GM19463 (cell line): ENCODE measurements around the gene SOCS2.

ENCODE experiments used
- ATAC-seq: cut with Tn5 transposase; IDR thresholded peaks from one replicate; pipeline ENCODE4 v1.9.1; 2021; ENCODE audit warnings: mild to moderate bottlenecking, moderate library complexity; ENCODE audit not compliant: unreplicated experiment

Gene SOCS2

DNA sequence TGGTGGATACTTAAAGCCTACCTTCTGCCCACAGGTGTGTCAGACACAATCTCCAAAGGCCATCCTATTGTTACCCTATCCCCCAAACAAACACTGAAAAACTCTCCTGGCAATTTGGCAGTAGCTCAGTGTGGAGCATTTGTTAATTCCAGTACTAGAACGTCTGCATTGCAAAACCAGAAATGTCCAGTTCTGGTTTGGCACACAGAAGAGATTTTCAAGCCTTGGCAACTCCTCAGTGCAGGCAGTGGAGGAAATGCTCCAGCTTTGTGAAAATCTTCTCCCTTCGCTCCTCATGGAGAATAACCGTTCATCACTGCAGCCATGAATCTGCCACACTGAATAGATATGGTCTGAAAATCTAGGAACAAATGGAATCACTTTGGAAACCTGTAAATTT lies 5.3 kb upstream of the SOCS2 start:
- ATAC-seq: no peak

- ATAC-seq: no peak
These were observed 4.4 kb upstream of the SOCS2 start for GRCh38 chr12:93568091-93568490.

DNA sequence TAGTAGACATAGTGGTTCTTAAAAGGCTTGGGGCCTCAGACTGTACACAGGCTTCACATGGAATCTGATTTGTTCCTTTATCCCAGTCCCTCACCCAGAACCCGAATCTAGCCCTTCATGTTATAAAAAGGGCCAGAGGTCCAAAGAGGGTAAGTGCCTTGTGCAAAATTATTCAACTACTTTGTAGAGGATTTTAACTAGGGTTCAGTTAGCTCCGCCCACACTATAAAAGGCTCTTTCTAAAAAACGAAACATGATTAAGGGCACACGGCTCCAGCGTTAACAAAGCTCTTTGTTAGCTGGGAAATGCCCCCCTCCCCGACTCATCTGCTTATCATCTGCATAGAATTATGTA lies 3.2 kb upstream of the SOCS2 start:
- no peak for ATAC-seq

GRCh38 chr12:93569656-93570551 lies 2.6 kb upstream of the SOCS2 start:
- peak; percentile 40 for ATAC-seq

DNA sequence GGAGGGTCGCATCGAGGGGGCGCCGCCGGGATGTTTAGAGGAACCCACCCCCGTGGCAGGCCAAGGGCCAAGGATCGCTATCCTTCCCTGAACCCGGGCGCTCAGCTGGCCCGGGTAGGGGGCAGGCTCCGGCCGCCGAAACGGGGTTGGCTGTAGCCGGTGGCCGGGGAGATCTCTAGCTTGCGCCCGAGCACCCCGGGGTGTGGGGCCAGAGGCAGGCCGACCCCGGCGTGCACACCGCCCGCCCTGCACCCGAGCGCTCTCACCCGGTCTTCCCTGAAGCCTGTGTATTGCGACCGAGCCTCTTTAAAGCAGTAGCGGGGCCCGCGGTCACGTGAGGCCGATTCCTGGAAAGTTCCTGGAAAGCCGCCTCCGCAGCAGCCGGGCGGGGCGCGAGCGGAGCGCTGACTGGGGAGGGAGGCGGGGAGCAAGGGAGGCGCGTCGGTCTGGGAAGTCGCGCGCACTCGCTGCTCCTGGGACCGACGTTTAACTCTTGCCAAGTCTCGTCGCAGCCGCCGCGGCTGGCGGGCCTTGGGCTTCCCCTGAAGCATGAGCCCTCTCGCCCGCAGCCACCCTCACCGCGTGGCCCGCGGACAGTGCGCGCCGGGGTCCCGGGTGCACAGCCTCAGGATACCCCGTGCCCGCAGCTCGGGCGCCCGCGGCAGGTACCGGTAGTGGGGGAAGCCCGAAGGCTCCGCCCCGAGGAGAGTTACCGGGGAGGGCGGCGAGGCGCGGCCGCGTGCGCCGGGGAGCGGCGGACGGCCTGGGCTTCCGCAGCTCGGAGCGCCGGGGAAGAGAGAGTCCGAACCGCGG lies 1.7 kb upstream of the SOCS2 start:
- peak; percentile 40 for ATAC-seq

DNA sequence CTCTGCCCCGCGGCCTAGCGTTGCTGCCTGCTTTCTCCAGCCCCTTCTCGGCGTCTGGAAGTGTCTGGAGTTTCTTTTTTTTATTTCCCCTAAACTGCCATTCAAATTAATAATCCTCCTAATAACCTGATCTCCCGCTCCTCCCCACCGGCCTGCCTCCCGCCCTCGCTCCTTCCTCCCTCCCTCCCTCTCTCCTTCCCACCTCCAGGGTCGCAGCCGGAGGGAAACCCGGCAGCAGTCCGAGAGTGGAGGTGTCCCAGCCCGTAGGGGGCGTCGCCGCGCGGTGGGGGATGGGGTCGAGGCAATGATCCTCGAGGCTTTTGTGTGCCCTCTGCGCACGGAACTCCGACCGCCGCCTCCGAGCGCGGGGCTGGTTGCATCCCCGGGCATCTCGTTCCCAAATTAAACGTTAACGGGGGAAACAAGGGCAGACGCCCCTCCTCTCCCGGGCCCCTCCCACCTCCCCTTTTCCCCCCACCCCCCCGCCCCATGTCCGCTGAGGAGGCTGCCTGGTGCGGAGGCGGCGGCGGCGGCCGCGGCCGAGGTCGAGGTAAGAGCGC lies 1.0 kb upstream of the SOCS2 start:
- no peak for ATAC-seq

GRCh38 chr12:93572712-93573551 lies 457 bp downstream of the SOCS2 start:
- no peak for ATAC-seq

GRCh38 chr12:93573552-93574223 lies 1.2 kb downstream of the SOCS2 start:
- no peak for ATAC-seq

DNA sequence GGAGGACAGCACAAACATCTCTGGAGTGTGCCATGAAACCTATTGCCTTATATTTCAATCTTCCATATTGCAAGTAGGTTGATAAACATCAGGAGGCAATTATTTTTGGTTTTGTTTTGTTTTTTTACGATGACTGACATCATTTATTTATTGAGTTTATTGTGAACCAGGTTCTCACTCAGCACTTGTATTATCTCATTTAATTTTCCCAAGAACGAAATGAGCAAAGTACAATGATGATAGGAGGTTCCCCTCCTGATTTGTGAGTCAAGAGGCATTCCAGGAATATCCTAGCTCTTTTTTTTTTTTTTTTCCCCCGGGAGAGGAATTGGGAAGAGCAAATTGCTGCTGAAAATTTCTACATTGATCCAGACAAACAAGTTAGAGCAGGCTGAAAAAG lies 4.7 kb downstream of the SOCS2 start:
- ATAC-seq: no peak

DNA sequence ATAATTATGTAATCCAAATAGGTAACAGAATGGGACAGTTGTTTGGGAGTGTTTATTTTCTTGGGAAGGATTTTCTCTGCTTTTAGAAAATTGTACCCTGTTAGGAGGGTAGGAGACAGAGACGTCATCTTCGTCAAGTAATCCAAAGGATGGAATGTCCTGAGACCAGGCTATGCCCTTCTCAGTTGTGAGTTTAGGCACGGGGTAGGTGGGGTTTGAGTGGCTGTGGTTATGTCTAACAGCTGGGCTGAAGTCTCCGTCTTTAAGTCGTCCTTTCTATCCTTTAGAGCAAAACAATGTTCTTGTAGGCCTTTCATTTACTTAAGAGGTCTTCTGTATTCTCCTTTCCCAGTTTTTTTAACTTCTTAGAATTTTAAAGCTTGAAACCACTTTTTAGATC lies 5.7 kb downstream of the SOCS2 start:
- ATAC-seq: no peak

DNA sequence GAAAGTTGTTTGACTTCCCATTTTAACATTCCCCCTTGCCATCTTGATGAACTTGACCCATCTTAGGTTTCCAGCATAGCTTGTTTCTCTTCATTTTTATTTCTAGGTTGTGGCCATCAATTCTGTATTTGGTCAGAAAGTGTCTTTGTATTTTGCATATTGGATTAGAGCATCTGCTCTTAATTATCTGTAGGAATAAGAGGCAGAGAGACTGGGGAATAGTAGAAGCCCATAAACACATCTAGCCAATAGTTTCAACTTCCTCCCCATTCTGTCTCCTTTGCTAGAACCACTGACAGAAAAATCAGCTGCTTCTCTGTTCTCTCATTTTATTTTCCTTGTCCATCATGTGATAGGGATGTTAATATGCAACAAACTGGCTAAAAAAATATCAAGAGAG lies 8.2 kb downstream of the SOCS2 start:
- ATAC-seq: no peak

DNA sequence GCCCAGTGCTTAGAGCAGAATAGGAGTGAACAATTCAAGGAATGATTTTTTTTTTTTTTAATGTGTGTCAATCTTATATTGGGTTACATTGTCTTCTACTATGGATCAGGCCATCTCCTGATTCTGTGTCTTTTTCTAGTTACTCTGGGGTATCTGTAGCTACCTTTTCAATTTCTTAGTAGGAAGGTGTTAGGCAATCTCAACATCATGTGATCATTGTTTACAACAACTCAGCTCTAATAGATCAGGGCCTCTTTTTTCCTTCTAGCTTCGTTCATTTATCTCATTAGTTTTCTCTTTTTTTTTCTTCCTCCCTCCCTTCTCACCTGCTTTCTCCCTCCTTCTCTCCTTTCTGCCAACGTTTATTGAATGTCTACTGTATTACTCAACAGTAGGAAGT lies 8.9 kb downstream of the SOCS2 start:
- ATAC-seq: no peak

DNA sequence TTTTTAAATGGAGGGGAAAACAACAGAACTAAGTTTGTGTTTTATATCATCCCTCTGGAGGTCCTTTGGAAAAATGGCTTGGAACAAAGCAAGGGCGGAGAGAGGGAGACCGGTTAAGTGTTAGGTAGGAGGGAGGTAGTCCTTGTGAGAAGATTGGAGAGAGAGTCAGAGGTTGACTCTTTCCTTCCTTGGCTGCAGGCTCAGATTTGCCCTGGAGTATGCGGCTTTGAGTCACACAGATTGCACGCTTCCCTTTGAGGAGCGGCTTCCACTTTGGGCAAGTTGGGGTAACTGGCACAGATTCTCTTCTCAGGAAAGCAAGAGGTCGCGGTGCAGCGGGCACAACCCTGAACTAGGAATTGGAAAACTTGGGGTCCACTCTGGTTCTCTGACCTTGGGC lies 9.9 kb downstream of the SOCS2 start:
- ATAC-seq: no peak

DNA sequence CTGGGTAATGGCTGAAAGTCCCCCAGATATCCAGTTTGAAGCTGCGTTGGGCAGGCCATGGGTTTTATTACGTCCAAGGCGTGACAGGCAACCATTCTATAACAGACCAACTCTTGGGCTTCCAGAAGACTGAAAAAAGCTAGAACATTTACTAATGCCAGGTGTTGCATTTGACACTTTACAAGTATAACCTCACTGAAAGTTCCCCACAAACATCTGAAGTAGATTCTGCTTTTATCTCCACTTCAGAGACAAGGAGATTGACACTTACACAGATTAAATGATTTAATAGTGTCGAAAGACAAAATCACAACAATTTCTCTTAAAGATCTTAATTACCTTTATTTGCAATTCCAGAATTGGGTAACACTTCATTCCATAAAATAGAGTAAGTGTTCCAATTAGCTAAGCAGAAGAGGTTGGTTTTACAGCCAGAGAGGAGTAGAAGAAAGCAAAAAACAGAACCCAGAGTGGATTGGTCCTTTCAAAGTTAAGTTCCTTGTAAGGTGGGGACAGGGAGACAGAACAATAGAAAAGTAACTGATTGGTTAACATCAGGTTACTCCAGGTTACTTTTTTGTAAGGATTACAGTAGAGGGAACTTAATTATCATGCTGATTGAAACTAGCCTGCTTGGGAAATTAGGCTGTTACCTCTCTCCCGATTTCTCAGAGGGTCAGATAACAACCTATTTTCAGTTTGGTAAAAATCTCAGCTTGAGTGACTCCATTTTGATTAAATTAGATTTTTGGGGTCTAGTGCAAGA lies 11.3 kb downstream of the SOCS2 start:
- ATAC-seq: no peak

DNA sequence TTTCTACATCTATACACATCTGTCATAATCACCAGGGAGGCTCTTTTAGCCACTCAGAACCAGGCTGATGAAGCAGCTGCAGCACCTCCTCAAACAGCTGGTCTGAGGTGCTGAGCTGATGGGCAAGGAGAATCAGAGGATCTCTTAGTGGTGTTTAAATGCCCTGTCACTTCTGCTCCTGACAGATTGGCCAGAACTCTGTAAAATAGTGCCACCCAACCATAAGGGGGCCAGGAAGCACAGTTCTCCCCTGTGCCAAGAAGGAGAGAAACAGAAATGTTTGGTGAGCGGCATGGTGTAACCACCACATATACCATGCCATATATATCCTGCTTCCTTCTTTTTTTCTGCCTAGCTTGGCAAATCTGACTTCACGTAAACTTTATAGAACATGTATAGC lies 12.8 kb downstream of the SOCS2 start:
- no peak for ATAC-seq

- ATAC-seq: no peak
These were observed 15.1 kb downstream of the SOCS2 start for GRCh38 chr12:93587611-93588010.

DNA sequence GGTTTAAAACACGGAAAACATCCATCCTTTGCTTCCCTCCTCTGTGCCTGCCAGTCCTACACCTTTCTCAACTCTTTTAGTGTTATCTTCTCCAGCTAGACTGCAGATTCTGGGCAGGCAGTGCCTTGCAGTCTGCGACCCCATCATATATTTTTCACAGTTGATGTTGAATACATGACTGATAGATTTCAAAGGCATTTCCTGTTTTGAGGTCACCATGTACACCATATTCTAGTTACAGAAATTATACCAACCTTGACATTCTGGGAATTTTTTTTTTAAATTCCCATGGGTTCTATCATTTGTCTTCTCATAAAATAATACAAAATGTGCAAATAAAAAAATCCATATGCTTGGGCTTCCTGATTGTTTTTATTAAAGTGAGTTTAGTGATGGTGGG lies 16.6 kb downstream of the SOCS2 start:
- no peak for ATAC-seq

DNA sequence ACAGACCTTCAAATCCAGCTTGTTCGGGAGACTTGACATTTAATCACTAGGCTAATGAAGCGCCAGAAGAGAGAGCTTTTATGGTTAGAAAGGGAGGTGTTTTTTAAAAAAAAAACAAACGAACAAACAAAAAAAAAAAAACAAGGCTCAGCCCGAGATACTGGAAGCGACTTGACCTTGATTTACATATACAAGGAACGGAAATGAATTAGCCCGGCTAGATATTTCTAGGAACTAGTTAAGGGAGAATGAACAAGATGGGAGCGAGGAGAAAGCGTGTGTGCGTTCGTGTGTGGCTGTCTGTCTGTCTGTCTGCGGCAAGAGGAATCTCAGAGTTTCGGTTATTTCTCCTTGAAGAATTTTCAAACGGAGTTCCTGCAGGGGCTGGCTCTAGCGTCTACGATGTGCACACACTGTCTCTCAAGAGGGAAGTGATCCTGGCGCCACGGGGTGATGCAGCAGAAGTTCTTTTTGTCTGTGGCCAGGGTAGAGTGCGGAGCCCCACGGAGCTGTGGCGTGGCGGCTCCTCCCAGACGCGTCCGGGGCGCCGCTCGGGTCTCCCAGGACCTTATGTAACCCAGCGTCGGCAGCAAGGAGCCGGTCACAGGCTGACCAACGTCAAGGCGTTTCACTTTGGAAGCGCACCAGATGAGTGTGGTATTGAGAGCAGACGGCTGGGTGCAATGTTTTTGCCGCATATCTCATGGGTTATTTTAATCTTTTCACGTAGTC lies 18.8 kb downstream of the SOCS2 start:
- ATAC-seq: peak; percentile 80
